HuH-7.5 (cell line): ENCODE data around the gene DNA2.
"Not testable (repeated sequence)": the region's sequence is repeated elsewhere in the genome, so short reads cannot be mapped to it uniquely, and the experiment has no call there.

ENCODE experiments used
- DNase-seq: peaks from one replicate; pipeline ENCODE4 v3.0.0; 2011; ENCODE audit warnings: low spot score

Gene DNA2, protein sequence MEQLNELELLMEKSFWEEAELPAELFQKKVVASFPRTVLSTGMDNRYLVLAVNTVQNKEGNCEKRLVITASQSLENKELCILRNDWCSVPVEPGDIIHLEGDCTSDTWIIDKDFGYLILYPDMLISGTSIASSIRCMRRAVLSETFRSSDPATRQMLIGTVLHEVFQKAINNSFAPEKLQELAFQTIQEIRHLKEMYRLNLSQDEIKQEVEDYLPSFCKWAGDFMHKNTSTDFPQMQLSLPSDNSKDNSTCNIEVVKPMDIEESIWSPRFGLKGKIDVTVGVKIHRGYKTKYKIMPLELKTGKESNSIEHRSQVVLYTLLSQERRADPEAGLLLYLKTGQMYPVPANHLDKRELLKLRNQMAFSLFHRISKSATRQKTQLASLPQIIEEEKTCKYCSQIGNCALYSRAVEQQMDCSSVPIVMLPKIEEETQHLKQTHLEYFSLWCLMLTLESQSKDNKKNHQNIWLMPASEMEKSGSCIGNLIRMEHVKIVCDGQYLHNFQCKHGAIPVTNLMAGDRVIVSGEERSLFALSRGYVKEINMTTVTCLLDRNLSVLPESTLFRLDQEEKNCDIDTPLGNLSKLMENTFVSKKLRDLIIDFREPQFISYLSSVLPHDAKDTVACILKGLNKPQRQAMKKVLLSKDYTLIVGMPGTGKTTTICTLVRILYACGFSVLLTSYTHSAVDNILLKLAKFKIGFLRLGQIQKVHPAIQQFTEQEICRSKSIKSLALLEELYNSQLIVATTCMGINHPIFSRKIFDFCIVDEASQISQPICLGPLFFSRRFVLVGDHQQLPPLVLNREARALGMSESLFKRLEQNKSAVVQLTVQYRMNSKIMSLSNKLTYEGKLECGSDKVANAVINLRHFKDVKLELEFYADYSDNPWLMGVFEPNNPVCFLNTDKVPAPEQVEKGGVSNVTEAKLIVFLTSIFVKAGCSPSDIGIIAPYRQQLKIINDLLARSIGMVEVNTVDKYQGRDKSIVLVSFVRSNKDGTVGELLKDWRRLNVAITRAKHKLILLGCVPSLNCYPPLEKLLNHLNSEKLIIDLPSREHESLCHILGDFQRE

DNA sequence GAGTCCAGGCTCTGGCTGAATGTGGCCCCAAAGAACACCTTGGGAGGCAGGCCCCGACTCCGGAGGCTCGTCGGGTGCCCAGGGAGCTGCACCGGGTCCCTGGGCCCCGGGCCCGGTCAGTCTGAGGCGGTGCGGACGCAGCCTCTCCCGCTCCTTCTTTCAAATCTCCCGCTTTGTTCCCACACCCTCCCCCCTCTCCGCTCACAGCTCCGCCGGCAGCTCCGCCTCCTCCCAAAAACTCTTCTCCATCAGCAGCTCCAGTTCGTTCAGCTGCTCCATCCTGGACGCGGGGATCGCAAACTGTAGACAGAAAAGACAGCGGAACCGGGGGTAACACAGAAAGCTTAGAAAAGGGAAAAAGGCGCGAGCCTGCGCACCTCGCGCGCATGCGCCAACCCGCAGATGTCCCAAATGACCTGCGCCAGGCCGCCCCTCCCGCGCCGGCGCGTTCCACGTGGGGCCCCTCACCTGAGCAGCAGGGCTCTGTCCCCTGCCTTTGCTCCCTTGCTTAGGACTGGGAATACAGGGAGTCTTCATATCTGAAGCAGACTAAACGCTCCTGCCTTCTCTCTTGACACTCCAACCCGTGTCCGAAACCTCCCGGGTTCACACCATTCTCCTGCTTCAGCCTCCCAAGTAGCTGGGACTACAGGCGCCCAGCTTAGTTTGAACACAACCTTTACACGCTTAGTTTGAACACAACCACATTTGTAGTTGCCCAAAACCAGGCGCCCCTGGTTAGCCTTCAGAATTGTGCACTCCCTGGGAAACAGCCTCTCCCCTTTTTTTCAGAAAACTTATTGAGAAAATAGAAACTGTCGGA is at the start of gene DNA2:
DNA2 (minus strand) TSS at position 388 of the 823 bp plus-strand sequence; CDS start at position 279, 109 bp downstream.
- peak; percentile 74 for DNase-seq

DNA sequence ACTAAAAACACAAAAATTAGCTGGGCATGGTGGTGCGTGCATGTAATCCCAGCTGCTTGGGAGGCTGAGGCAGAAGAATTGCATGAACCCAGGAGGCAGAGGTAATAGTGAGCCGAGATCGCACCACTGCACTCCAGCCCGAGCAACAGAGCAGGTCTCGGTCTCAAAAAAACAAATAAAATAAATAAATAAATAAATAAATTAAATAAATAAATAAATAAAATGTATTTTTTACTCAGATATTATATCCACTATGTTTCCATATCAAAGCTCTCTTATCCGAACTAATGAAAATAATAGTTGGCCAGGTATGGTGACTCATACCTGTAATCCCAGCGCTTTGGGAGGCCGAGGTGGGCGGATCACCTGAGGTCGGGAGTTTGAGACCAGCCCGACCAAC is 46.8 kb upstream of the DNA2 start:
- not testable (repeated sequence) for DNase-seq

DNA sequence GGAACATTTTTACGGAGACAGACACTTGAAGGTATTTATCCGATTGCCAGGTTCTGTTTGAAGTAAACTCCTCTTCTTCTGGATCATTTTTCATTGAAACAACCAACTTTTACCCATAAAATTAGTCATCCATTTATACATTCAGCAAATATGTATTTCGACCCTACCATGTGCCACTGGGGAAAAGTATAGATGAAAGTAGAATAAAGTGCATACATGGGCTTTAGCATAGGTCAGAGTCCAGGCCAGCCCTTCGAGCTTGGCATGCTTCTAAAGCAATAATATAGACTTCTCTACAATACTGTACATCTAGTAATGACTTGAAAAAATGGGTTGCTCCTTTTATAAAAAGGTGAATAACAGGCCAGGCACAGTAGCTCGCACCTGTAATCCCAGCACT is 45.4 kb upstream of the DNA2 start:
- DNase-seq = no peak

DNA sequence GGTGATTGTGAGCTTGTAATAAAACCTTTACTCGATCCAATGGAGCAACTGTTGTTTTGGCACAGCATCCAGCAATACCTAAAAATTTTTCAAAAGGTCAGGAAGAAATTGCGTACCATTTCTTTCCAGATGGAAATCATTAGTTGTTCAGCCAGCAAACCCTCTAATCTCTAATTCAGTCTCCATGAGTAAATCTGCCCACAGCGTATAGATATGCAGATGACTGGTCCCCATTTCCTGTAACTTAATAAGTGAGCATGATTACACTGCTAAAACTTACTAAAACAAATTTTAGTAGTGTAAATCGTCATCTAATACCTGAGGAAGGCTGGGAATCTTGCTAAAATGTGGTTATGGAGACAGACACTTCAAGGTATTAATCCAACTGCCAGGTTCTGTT is 45.0 kb upstream of the DNA2 start:
- no peak for DNase-seq

DNA sequence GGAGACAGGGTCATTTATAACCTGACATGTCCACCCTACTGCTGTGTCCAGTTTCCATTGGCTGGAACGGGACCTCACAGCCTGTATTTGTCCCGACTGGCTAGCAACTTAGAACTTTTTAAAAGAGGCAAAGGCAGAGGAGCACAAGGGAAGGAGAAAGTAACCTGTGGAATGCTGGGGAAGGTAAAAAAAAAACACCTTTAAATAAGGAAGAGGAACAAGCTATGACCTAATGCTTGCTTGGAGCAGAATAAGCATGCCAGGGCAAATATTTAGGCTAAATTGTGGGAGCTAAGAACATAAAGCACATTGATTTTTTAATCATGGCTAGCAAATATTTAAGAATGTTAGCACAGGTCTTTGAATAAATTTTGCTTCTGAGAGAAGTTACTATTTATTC is 44.4 kb upstream of the DNA2 start:
- not testable (repeated sequence) for DNase-seq

DNA sequence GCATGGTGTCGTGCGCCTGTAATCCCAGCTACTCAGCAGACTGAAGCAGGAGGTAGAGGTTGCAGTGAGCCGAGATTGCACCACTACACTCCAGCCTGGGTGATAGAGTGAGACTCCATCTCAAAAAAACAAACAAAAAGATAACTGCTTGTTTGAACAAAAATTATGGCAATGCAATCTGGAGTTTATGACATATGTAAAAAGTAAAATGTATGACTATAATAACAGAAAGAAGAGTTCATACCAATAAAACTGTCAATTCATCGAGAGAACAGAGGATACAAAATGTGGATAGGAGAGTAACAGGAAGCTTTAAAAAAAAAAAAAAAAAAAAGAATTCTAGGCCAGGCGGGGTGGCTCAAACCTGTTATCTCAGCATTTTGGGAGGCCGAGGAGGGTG is 36.3 kb upstream of the DNA2 start:
- no peak for DNase-seq

DNA sequence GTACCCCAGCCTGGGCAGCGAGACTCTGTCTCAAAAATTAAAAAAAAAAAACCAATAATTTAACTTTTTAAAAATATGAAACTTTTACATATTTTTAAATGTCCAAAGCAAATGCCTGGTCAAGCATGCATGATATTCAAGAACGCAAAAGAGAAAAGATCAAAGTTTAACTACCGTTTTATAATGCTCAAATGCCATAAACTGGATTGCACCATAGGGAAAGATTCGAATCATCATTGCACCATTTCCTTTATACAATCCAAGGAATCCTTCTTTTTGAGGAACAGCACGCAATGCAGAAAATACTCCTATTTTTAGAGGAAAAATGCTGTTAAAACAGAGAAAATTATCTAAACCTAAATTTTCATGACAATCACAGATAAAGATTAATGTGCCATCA is 34.6 kb upstream of the DNA2 start:
- no peak for DNase-seq

DNA sequence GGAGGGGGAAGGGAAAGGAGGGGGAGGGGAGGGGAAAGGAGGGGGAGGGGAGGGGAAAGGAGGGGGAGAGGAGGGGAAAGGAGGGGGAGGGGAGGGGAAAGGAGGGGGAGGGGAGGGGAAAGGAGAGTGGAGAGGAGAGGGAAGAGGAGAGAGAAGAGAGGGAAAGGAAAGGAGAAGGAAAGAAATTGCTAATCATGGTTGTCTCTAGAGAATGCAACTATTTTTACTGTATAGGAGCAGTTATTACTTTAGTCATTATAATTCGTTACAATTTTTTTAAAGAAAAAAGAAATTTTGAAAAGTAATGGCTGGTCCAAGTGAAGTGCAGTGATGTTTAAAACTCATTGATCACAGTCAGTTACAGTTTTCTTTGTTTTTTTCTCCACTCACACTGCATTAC is 31.1 kb upstream of the DNA2 start:
- DNase-seq = no peak

DNA sequence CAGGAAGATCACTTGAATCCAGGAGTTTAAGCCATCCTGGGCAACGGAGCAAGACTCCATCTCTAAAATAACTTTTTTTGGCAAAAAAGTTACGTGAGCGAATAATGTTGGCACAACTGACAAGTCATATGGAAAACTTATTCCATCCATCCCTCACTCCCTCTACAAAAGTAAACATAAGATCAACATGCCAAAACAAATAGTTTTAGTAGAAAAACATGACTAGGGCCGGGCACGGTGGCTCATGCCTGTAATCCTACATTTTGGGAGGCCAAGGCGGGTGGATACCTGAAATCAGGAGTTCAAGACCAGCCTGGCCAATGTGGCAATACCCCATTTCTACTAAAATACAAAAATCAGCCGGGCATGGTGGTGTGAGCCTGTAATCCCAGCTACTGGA is 29.9 kb upstream of the DNA2 start:
- DNase-seq = no peak

DNA sequence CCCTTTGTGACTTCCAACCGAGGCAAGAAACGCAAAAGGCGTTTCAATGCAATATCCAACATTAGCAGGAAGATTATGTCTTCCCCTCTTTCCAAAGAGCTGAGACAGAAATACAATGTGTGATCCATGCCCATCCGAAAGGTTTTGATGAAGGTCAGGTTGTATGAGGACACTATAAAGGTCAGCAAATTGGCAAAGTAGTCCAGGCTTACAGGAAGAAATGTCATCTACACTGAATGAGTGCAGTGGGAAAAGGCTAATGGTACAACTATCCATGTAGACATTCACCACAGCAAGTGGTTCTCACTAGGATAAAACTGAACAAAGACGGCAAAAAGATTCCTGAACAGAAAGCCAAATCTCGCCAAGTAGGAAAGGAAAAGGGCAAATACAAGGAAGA is 27.8 kb upstream of the DNA2 start:
- no peak for DNase-seq

DNA sequence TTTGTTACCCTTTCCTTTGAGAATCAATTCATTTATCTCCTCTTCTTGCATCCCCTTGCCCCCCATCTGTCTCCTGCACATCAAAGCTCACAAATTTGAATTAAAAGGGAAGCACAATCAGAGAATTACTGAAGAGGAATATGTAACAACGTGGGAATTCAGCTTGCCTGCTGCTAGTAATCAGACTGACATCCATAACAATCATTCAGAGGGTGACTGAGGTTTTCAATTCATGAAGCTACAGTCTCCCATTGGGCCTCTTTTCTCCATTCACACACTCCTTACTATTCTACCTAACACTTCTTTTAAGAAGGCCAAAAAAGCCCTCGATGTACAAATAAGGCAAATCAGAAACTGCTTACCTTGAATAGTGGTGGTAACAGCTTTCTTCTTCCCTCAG is 24.3 kb upstream of the DNA2 start:
- DNase-seq = no peak

DNA sequence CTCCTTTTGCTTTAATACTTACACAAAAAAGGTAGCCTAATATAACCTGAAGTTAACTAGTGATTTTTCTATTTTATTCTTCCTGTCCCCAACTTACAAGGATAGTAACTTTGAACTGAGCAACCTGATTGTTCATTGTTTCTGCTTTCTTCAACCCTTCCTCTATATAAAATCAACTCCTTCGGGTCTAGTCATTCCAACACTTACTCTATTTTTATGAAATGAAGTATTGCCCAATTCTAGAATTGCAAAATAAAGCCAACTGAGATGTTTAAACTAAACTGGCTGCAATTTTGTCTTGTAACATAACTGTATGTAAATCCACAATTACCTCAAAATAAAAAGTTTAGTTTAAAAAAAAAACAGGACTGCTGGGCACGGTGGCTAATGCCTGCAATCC is 20.3 kb upstream of the DNA2 start:
- no peak for DNase-seq

DNA sequence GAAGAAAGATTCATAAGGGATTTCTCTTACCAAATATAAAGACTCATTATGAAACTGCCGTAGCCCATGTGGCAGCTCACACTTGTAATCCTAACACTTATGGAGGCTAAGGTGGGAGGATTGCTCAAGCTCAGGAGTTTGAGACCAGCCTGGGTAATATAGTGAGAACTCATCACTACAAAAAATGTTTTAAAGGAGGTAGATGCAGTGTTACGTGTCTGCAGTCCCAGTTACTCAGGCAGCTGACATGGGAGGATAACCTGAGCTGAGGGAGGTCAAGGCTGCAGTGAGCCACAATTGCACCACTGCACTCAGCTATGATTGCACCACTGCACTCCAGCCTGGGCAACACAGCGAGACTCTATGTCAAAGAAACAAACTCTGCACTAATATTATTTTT is 18.1 kb upstream of the DNA2 start:
- DNase-seq = no peak

DNA sequence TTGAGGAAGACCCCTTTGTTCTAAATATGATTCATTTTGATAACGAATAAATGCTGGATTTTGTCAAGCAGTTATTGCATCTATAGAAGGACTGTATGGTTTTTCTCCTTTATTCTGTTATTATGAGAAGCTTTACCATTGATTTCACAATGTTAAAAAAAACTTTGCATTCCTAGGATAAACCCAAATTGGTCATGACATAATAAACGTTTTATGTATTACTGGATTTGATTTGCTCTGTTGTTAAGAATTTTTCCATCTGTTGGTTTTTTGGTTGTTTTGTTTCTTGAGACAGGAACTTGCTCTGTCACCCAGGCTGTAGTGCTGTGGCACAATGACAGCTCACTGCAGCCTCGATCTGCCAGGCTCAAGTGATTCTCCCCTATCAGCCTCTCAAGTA is 2.2 kb upstream of the DNA2 start:
- no peak for DNase-seq

DNA sequence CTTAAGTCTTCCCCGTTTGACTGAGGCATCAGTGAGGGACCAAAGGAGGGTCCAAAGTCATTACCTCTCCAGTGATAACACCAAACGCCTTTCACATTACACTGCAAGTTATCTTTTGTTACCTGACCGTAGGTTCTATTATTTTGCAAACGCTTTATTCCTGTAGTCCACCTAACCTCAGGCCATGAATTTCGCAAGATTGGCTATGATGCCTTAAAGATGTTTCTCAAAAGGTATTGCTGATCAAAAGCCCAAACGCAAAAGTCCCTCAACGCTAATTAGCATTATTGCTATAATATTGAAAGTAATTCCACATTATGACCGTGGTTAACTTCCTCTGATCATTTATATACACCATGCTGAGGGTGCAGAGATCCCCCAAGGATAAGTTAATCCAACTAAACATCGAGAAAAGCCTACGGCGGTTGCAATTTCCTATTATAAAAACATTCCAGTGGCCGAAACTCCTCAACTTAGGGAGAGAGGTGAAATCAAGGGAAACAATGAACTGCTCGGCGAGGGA is 649 bp downstream of the DNA2 start:
- DNase-seq = no peak

DNA sequence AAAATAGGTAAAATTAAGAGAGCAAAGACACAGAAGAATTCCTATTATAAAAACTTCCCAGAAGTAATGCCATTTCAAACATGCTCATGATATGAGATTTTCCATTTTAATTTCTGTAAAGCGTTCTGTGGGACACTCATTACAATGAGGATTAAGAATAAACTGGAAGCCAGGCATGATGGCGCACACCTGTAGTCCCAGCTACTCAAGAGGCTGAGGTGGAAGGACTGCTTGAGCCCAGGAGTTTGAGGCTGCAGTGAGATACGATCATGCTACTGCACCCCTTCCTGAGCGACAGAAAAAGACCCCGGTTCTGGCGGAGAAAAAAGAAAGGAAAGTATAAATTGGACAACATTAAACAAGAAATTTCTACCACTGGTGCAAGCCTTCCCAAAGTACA is 1.5 kb downstream of the DNA2 start:
- DNase-seq = no peak

DNA sequence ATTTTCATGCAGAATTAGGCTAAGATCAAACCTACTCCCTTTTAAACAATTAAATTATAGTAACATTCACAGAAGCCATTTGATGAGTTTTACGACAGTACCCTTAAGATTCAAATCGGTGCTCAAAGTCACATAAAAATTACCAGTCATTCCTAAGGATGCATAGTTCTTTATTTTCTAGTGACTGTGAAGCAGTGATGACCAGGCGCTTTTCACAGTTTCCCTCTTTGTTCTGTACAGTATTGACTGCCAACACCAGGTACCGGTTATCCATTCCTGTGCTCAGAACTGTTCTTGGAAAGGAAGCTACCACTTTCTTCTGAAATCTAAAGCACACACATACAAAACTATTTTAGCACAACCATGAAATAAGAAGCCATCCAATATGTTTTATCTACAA is 1.9 kb downstream of the DNA2 start:
- no peak for DNase-seq

DNA sequence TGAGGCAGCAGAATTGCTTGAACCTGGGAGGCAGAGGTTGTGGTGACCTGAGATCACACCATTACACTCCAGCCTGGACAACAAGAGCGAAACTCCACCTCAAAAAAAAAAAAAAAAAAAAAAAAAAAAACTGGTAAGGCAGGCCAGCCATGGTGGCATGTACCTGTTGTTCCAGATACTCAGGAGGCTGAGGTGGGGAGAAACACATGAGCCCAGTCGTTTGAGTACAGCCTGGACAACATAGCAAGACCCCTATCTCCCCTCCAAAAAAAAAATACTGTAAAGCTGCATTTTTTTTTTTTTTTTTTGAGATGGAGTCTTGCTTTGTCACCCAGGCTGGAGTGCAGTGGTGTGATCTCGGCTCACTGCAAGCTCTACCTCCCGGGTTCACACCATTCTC is 7.0 kb downstream of the DNA2 start:
- not testable (repeated sequence) for DNase-seq

DNA sequence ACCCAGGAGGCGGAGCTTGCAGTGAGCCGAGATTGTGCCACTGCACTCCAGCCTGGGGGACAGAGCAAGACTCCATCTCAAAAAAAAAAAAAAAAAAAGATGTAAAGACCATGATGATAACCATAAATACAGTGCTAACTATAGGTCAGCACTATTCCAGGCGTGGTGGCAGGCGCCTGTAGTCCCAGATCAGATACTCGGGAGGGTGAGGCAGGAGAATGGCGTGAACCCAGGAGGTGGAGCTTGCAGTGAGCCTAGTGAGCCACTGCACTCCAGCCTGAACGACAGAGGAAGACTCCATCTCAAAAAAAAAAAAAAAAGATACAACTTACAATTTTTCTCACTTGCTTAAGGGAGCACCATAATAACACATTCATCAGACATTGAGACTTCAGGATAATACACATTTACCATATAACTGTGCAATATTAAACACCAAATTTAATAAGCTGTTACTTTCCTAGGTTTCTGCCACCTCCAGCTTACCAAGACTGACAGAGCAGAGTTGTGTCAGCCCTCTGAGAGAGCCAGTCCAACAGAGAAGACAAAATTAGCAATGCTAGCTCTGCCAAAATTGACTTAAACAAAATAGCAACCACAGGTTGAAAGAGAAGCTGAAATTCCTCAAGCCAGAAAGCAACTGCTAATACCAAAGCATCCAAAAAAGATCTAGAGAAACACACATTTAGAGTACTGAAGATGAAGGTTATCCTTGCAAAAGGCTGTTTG is 8.2 kb downstream of the DNA2 start:
- no peak for DNase-seq

DNA sequence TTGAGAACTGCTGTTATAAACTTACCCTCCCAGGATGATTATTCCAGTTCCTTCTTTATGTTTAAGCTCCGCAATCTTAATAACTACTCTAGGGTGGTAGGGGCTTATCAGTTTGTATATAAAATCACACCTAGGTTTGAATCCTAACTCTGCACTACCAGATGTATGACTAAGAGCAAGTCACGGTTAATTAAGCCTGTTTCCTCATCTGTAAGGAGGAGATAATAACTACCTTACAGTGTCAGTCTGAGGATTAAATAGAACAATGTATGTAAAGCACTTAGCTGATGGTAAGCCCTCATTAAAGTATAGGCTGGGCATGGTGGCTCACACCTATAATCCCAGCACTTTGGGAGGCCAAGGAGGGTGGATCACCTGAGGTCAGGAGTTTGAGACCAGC is 9.2 kb downstream of the DNA2 start:
- DNase-seq = no peak

DNA sequence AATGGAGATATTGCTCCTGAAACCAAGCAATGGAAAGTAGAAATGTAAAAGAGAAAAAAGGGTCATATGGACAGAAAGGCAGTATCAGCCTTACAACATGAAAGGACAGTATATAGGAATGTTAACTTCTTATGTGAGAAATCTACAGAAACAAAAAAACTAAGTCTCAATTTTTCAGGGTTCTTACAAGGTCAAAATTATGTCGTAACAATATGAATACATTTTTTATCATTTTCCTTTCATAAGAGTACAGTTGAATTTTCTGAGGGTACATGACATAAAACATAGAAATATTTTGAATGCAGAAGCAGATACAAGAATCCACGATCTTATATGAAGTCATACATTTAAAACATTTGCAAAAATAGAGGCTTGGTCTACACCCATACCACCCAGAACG is 10.7 kb downstream of the DNA2 start:
- DNase-seq = no peak
